Esophagus squamous epithelium (tissue), 5 donors: ENCODE results near the gene MRPL55. TPM values are rescaled to one million over a fixed set of nuclear protein-coding genes. Genes with fewer than 3 reads are reported as not detected.

Experiments
- DNase-seq: peaks from one replicate; lab custom pipeline; 2025; lab: John Stamatoyannopoulos, UW
- H3K27ac ChIP-seq, 4 donors: fragments of 200-600 bp; sonication (generic); one replicate each; pipeline ENCODE4 v1.5.1; 2016 to 2019; ENCODE audit warnings: mild to moderate bottlenecking in 1 of 4
- H3K27me3 ChIP-seq, 4 donors: fragments of 200-600 bp; sonication (generic); 1 replicate in 3 of 4; 2 replicates in 1 of 4; pipeline versions ENCODE4 v1.5.1 to v1.6.0; 2017 to 2021; ENCODE audit warnings: antibody characterized with exemption in 1 of 4
- H3K36me3 ChIP-seq, 3 donors: fragments of 200-600 bp; sonication (generic); one replicate each; pipeline ENCODE4 v1.5.1; 2016 to 2019
- H3K4me1 ChIP-seq, 3 donors: fragments of 200-600 bp; sonication (generic); one replicate each; pipeline ENCODE4 v1.5.1; 2017 to 2019
- H3K4me3 ChIP-seq, 4 donors: fragments of 200-600 bp; sonication (generic); 1 replicate in 3 of 4; 2 replicates in 1 of 4; pipeline ENCODE4 v1.5.1; 2016 to 2019; ENCODE audit warnings: mild to moderate bottlenecking in 2 of 4, moderate library complexity in 1 of 4
- H3K9me3 ChIP-seq, 3 donors: fragments of 200-600 bp; sonication (generic); one replicate each; pipeline ENCODE4 v1.5.1; 2016 to 2019
- CTCF ChIP-seq, 6 experiments: fragments of 450-650 bp in 4 of 6; fragments of 200-600 bp in 2 of 6; sonication (generic) in 2 of 6; IDR thresholded peaks; one replicate each; pipeline ENCODE4 v1.5.1; 2016 to 2019; ENCODE audit warnings: antibody characterized with exemption in 6 of 6, mild to moderate bottlenecking in 4 of 6, moderate library complexity in 4 of 6
- POLR2A ChIP-seq, 4 donors: fragments of 450-650 bp; IDR thresholded peaks; one replicate each; pipeline ENCODE4 v1.6.1; 2017; ENCODE audit warnings: antibody characterized with exemption in 4 of 4, mild to moderate bottlenecking in 4 of 4, moderate library complexity in 3 of 4
- WGBS, 2 donors: methylation state at CpG; one replicate each; pipeline ENCODE4 v1.1.5; 2018; 5-methylcytosine and 5-hydroxymethylcytosine counted together
- intact Hi-C: fragments of 100-400 bp; cut with DNase I; formaldehyde crosslinking; loops from one replicate; pipeline ENCODE4 v1.15.0; 2022
- total RNA-seq, 4 donors: library from RNA; depleted of rRNA; stranded (reverse); fragments of >200 nt; gene quantifications; one replicate each; pipeline ENCODE4 v1.1.0, GENCODE V29; 2016
- donor health status: DM: yes; HTN: yes; CAD: no.

The MRPL55 gene
- total RNA-seq, 4 donors from 2014 or later, result 33.8 to 62.2 (median 51.2) TPM

DNA sequence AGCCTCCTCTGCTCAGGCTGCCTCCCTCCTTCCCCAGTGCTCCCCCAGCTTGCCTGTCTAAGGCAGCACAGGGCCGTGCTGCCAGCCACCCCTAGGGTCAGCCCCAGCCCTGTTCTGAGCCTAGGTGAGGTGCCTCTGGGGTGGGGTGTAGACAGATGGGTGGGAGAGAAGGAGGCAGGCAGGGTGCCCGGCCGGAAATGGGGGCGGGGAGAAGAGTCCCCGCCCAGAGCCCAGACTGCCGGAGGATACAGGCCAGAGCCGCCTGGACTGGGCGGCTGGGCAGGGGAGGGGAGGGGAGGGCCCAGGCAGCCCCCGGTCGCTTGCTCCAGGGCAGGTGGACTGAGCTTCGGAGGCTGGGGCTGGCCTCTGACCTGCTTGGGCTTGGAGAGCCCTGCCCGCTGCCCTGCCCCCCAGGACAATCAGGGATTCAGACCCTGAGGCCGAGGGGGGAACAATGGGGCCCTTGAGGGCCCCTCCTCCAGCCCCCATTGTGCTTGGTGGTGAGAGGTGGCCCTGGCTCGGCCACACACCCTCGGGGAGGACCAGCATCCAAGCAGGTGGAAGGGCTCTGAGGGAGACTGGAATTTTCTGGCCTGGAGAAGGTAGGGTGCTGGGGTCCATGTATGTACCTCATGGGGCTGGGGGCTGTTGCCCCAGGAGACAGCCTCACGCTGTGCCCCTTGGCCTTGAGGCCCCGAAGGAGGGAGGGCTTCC lies 40.5 kb upstream of the MRPL55 start, which contains the start of gene GJC2:
TSS of gene GJC2 (plus strand) at position 525 of the 714 bp plus-strand sequence. CDS start 7,829 bp downstream, outside the sequence.
- Histone ChIP-seq H3K27ac (peak within 1 kb of the TSS; percentile 70 to 94 (median 84)), H3K4me1 (peaks cover 37 to 82% (median 49%) of the 10 kb centered on the region in 3 donors), H3K27me3 (no peaks in the 10 kb centered on the region), H3K4me3 (peak within 1 kb of the TSS in 3 of 4 donors; percentile 14 to 57 (median 37)), H3K9me3 (no peaks in the 10 kb centered on the region), H3K36me3 (peaks cover 16 to 42% (median 20%) of the 10 kb centered on the region in 3 donors)
- DNase-seq, result no peak
- no CpG with 5 or more reads among the region's 17 CpGs for WGBS, 2 donors
- intact Hi-C loops, result no loop called here
- no peak for TF ChIP-seq POLR2A (IDR thresholded peaks at IDR 0.05)
- TF ChIP-seq CTCF (IDR thresholded peaks at IDR 0.05), result no peak

GRCh38 chr1:228148935-228149405 lies 39.9 kb upstream of the MRPL55 start:
- Histone ChIP-seq H3K36me3 (peaks cover 16 to 42% (median 20%) of the 10 kb centered on the region in 3 donors), H3K27me3 (no peaks in the 10 kb centered on the region), H3K27ac (peak overlapping the region; percentile 70 to 94 (median 84)), H3K9me3 (no peaks in the 10 kb centered on the region), H3K4me1 (peaks cover 43 to 86% (median 55%) of the 10 kb centered on the region in 3 donors), H3K4me3 (no peak overlapping the region)
- intact Hi-C loops, result no loop called here
- no peak for TF ChIP-seq CTCF (IDR thresholded peaks at IDR 0.05)
- TF ChIP-seq POLR2A (IDR thresholded peaks at IDR 0.05), result no peak
- 38% methylated on average over 7 of the region's 8 CpGs; no CpG with 5 or more reads in 1 of the 2 donors for WGBS, 2 donors
- DNase-seq, result no peak

DNA sequence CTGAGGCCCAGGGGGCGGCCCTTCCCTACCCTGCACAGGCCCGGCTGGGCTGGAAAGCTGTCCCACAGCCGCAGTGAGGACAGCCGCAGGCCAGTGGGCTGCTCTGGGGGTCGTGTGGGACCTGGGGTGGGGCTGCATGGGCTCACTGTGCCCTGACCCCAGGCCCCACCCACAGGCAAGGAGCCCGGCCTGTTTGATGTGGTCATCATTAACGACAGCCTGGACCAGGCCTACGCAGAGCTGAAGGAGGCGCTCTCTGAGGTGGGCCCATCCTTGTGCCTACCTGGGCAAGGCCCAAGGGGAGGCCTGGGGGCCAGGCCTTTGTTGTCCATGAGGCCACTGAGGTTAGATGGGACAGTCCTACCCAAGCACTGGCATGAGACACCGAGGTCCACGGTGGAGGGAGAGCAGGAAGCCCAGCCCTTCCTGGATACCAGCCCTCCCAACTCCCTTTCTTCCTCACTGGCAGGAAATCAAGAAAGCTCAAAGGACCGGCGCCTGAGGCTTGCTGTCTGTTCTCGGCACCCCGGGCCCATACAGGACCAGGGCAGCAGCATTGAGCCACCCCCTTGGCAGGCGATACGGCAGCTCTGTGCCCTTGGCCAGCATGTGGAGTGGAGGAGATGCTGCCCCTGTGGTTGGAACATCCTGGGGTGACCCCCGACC lies 39.2 kb upstream of the MRPL55 start:
- peaks cover 50 to 92% (median 61%) of the 10 kb centered on the region in 3 donors for H3K4me1 ChIP-seq
- H3K4me3 ChIP-seq, result no peak overlapping the region
- no peak for DNase-seq
- TF ChIP-seq POLR2A (IDR thresholded peaks at IDR 0.05) (no peak), CTCF (IDR thresholded peaks at IDR 0.05) (no peak)
- H3K27ac ChIP-seq, result peak overlapping the region; percentile 70 to 94 (median 84)
- intact Hi-C loops, result no loop called here
- H3K27me3 ChIP-seq, result no peaks in the 10 kb centered on the region
- WGBS, 2 donors, result 15 to 43% methylated on average over 5 to 7 of the region's 18 CpGs
- peaks cover 16 to 42% (median 20%) of the 10 kb centered on the region in 3 donors for H3K36me3 ChIP-seq
- H3K9me3 ChIP-seq, result no peaks in the 10 kb centered on the region

DNA sequence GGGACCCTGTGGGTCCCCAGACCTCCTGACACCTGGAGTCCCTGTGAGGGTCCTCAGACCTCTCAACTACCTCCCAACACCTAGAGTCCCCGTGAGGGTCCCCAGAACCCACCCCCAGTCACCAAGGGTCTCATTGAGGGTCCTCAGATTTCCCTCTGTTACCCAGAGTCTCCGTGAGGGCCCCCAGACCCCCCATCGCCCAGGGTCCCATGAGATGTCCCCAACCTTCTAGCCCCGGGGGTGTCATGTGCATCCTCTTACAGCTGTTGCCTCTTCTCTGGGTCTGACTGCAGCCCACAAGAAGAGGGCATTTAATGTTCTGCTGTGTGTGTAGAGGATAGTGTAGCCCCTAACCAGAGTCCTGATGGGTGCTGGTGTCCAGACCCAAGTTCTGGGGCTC lies 38.7 kb upstream of the MRPL55 start:
- DNase-seq, result no peak
- Histone ChIP-seq H3K9me3 (no peaks in the 10 kb centered on the region), H3K27me3 (no peaks in the 10 kb centered on the region), H3K27ac (peak overlapping the region; percentile 70 to 94 (median 84)), H3K36me3 (peaks cover 16 to 42% (median 20%) of the 10 kb centered on the region in 3 donors), H3K4me1 (peaks cover 54 to 98% (median 67%) of the 10 kb centered on the region in 3 donors), H3K4me3 (no peak overlapping the region)
- intact Hi-C loops, result no loop called here
- TF ChIP-seq CTCF (IDR thresholded peaks at IDR 0.05) (no peak), POLR2A (IDR thresholded peaks at IDR 0.05) (no peak)
- 84 to 88% methylated on average over 3 to 4 of the region's 4 CpGs for WGBS, 2 donors
